GM21381 (cell line): Measurements from ENCODE around the gene MAP2K6.

Source experiments
- ATAC-seq: cut with Tn5 transposase; IDR thresholded peaks from one replicate; pipeline ENCODE4 v1.9.1; 2021; ENCODE audit warnings: mild to moderate bottlenecking, moderate library complexity; ENCODE audit not compliant: unreplicated experiment

MAP2K6 gene

DNA sequence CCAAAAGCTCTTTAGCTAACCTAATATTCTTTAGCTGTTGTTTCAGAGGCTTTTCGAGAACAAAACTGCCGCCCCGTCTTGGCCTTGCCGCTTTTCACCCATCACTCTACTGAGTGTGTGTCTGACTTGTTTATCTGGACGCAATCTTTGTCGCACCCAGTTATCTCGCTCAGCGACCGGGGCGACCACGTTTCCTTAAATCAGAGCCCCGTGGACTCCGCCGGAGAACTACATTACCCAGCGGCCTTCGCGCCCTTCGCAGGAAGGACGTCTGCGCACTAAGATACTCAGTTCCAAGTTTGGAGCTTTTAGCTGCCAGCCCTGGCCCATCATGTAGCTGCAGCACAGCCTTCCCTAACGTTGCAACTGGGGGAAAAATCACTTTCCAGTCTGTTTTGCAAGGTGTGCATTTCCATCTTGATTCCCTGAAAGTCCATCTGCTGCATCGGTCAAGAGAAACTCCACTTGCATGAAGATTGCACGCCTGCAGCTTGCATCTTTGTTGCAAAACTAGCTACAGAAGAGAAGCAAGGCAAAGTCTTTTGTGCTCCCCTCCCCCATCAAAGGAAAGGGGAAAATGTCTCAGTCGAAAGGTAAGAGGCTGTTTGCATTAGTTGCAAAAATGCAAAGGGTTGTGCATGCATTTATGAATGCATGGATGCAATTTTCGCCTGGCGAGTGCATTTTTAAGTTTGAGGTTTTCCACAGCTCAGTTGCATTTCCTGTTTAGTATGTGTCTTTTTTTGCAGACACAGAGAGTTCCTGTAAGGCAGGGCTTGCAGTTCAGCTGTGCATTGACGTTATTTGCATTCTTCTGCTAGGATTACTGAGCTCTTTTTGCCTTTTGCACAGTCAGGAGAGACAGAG, at the start of gene MAP2K6:
TSS of gene MAP2K6 (plus strand) at position 290 of the 867 bp plus-strand sequence. CDS start at position 578, 288 bp downstream.
- ATAC-seq = peak; percentile 98

DNA sequence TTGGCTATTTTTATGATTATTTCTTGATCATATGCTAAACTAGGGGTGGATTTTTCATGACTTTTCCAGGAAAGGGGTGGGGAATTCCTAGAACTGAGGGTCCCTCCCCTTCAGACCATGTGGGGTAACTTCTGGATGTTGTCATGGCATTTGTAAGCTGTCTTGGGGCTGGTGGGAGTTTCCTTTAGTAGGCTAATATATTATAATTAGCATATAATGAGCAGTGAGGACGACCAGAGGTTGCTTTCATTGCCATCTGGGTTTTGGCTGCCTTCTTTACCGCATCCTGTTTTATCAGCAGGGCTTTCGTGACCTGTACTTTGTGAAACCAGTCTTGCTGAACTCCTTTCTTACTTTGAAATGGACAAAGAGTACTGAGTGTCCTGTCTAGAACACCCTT, 47.2 kb upstream of the MAP2K6 start:
- peak; percentile 87 for ATAC-seq

DNA sequence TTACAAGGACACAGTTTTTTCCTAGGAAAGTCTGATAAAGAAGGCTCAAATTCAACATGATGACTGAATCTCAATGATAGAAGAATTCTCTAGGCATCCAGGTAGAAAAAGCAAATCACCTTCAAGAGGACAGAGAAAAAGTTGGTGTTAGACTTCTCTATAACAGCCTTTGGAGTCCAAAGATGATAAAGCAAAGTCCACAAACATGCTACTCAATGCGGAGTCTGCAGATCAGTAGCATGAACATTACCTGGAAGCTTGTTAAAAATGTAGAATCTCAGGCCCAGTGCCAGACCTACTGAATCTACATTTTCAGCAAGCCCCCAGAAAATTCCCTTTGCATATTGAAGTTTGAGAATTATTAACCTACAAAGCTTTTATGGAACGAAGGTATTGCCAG, 41.4 kb upstream of the MAP2K6 start:
- ATAC-seq = no peak

DNA sequence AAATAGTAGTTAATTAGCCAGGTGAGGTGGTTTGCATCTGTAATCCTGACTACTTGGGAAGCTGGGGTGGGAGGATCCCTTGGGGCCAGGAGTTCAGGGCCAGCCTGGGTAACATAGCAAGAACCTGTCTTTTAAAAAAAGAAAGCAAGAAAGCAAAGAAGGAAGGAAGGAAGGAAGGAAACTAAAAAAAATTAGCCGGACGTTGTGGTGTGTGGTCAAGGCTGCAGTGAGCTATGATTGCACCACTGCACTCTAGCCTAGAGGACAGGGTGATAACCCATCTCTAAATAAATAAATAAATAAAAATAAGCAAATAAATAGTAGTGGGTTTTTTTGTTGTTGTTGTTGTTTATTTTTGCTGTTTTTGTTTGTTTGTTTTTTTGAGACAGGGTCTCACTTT, 39.3 kb upstream of the MAP2K6 start:
- ATAC-seq = no peak

DNA sequence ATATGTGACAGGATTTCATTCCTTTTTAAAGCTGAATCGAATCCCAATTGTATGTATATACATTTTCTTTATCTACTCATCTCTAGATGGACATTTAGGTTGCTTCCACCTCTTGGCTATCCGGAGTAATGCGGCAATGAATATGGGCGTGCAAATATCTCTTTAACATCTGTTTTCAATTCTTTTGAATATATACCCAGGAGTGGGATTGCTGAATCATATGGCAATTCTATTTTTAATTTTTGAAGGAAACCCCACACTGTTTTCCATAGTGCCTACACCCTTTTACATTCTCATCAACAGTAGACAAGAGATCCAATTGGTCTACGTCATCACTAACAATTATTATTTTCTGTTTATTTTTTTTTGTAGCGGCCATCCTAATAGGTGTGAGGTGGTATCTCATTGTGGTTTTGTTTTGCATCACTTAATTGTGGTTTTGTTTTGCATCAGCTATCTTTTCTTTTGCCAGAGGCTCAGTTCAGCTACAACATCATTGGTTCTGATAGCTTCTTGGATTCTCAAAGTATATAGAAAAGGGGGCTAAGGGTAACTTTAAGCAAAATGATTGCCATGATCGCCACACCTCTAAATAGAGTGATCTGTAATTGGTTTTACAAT, 25.6 kb upstream of the MAP2K6 start:
- ATAC-seq = no peak

DNA sequence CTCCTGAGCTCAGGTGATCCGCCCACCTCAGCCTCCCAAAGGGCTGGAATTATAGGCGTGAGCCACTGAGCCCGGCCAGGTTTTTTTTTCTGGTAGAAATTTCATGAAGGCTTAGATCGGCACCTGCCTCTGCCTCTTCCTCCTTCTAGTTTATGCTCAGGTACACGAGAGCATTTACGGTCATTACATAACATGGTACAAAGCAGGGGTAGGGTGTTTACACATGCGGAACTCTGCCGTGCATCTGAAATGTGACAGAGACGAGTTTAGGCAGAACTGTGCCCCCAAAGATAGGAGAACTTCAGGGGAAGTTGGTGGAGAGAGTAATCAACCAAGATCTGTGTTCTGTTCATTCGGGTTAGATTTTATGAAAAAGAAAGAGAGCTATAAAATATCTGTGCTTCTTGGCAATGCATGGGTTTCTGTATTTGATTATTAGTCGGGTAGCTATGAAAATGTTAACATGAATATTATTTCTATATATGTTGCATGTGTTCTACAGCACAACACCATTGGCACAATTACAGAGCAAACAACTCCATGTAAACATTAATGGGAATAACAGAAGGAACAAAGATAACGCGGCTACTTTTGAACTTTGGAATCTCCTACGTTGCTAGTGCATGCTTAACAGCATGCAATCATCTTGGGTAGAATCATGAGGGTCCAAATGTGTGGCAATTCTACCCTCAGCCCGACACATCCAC, 23.5 kb upstream of the MAP2K6 start:
- ATAC-seq = no peak

DNA sequence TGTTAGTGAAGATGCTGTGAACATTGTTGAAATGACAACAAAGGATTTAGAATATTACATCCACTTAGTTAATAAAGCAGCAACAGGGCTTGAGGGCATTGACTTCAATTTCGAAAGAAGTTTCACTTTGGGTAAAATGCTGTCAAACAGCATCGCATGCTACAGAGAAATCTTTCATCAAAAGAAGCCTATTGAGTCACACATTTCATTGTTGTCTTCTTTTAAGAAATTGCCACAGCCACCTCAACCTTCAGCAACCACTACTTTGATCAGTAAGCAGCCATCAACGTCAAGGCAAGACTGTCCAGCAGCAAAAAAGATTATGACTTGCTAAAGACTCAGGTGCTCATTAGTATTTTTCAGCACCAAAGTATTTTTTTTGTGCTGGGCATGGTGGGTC, 13.2 kb upstream of the MAP2K6 start:
- no peak for ATAC-seq

DNA sequence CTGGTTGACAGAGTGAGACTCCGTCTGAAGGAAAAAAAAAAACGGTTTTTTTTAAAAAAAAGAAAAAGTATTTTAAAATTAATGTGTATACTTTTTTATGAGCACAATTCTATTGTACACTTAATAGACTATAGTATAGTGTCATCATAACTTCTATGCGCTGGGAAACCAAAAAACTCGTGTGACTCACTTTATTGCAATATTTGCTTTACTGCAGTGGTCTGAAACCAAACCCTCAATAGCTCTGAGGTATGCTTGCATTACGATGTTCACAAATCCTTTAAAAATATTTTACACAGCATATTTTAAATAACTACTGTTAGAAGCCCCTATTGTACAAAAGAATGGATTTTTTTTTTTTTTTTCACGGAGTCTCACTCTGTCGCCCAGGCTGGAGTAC, 12.4 kb upstream of the MAP2K6 start:
- no peak for ATAC-seq

DNA sequence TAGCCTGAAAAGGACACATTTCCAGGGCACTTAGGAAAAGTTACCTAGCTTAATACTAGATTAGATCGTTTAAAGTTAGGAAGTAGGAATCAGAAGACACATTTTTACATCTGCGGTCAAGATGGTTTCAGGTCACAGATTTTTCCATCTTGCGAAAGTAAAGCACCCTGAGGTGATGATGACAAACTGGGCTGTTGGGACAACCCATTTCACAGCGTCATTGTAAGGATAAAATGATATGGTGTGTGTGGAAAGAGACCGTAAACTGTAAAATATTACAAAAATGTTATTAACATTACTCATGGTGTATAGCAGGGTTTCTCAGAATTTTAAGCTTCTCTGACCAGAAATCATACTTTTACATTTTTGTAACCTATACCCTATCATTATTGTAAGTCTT, 10.1 kb upstream of the MAP2K6 start:
- ATAC-seq = no peak

DNA sequence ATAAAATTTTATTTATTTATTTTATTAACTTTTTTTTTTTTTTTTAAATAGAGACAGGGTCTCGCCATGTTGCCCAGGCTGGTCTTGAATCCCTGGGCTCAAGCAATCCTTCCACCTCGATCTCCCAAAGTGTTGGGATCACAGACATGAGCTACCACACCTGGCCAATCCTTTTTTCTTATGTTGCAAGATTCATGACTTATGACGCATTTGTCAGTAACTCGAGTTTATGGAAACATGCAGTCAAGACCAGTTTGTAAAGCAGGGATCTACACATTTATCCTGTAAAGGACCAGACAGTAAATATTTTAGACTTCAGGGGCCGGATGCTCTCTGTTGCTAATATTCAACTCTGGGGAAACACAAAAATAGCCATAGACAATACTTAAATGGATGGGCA, 9.4 kb upstream of the MAP2K6 start:
- ATAC-seq = no peak

DNA sequence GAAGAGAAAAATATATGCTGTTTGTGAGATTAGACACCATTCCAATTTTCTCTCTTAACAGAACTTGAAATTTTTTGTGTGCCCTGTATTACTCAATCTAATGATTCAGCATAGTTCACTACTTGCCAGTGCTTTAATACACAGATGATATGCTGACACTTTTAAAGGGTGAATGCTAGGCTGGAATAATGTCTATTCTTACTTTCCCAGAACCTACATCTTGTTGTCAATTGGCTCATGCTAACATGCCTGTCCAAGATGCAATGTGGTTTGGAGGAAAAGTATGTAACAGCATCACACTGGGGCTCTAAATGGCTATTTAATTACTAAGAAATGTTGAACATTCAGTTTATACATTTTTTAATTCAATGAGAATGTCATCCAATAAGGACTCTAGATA, 7.6 kb upstream of the MAP2K6 start:
- no peak for ATAC-seq

DNA sequence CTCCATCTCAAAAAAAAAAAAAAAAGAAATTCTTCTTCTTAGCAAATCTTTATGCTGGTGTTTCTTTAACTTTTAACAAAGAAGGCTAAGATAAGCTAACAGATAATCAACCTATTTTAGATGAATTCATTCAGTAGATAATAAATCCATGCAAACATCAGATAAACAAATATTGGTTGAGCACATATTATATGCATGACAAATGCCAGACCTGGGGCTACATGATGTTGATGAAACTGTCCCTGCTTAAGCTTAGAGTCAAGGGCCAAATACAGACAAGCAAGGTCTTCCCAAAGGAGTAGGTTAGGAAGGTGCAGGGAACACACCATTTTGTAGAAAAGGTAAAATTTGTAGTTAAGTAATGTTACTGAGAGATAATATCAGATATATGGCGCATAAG, 6.7 kb upstream of the MAP2K6 start:
- ATAC-seq = no peak

DNA sequence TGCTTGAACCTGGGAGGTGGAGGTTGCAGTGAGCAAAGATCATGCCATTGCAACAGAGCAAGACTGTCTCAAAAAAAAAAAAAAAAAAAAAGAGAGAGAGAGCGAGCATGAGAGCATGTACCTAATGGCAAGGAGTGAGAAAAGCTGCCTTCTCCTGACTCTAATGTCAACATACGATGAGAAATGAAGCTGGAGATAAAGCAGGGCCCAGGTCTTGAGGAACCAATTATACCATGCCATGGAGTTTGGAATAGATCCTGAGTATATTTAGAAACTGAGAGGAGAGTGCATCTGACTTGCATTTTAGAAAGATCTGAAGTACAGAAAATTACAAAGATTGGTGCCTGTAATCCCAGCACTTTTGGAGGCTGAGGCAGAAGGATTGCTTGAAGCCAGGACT, 3.8 kb upstream of the MAP2K6 start:
- no peak for ATAC-seq

DNA sequence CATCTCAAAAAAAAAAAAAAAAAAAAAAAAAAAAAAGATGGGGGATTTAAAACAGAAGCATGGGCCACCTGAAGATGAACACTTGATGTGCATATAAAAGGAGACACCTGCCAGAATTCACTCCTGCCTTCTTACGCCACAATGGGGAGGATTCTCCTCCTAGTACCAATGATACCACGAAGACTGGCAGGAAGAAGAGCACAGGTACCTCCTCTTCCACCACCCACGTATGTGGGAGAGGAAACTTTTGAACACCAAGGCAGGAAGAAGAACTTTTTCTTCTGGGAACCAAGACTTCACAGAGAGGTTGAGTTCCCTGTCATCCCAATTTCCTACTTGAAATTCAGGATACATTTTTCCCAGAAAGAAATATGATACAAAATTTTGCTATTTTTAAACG, 2.7 kb upstream of the MAP2K6 start:
- ATAC-seq = no peak

DNA sequence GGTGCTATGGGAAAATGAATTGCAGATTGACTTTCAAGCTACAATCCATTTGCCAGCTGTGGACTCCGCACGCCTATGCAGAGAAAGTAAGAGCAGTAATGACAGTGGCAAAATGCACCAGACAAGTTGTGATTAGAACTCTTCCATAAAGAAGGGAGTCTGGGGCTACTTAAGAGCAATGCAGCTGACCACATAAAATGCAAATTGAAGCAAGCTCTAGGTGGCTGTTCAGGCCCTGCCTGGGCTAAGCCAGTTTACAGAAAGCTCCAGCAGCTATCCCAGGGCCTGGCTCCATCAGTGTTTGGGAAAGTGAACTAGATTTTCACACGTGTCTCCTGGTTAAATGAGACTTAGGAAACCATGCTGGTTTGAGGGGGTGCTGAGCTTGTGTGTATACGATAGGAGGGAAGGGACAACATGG, 2.2 kb upstream of the MAP2K6 start:
- ATAC-seq = no peak

DNA sequence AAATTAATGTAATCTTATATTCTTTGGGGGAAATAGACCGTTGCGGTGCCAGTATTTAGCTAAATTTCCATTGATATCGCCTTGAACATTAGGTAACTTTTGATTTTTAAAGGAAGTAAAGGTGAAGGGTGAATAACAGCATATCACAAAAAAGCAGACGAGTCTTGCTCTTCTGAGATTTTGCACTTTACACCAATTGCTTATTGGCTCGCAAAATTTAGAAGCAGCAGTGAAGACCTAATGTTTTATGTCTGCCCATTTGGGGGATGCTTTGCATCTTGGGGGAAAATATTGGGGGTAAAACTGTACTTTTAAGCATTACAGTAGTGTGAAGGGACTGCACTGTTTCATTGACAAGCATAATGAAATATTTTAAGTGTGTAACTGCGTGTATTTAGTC, 934 bp downstream of the MAP2K6 start:
- no peak for ATAC-seq

DNA sequence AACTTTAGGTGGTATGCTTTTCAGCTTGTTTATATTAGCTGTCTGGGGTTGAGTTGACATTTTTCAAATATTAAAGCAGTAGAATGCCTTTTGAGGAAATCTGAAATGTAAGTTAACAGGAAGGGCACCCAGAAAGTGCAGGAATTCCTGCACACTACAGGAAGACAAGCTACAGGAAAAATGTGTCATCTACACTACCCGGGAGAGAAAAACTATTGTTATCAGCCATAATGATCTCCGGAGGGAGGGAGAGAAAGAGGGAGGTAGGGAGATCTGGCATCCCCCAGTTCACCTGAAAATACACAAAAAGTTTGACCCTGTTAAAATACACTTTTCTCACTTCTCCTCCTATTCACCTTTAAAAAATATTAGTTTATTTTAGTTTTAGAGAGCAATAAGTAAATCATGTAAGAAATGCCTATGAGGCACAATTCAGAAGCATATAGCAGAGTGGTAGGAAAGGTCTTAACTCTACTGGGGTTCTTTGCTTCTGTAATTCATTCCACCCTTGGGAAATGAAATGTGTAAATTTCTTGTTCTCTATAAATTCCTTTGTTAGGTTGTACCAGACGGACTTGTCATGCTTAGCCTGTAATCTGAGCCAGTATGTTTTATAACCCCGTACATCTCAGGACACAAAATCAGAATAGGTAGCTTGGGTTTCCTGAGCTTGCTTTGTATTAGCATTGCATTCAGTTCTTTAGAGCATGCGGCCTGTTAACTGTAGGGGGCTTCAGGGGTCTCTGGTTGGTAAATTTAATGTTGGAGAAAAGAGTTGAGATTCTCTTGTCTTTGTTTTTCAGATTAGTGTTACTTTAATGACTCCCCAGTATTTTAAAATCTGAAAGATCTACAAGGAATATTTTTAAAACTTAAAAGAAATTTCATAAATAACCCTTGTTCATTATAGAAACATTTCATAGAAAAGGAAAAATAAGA, 3.3 kb downstream of the MAP2K6 start:
- no peak for ATAC-seq

DNA sequence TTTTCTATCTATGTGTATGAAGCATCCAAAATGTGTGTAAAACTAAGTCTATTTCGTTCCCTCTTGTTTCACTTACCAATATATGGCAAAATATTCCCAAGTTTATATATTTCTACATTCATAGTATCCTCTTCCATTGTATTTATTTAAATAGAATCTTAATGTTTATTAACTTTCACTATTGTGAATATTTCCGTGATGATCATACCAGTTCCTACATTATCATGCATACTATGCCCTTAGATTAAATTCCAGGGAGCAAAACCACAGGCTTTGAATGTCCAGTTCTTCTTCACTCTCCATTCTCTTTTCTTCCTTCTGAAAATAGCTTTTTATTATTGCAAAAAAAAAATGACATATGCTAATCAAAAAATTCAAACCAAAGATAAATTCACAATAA, 4.0 kb downstream of the MAP2K6 start:
- no peak for ATAC-seq

DNA sequence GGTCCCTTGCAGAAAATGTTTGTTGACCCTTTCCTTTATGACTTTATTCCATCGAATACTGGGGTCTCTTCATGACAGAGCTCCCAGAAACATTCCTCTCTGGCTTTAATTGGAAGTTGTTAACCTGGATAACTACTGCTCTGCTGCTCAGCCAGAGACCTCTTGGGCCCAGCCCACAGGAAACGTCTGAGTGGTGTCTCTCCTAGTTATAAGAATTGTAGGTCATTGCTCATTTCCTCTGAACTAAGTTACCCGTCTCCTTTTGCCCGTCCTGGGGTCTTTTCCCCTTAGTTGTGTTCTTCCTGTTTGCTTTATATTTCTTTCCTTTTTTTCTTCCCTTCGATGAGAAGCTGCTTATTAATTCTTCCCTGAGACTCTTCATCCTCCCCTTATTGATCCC, 9.0 kb downstream of the MAP2K6 start:
- ATAC-seq = no peak

DNA sequence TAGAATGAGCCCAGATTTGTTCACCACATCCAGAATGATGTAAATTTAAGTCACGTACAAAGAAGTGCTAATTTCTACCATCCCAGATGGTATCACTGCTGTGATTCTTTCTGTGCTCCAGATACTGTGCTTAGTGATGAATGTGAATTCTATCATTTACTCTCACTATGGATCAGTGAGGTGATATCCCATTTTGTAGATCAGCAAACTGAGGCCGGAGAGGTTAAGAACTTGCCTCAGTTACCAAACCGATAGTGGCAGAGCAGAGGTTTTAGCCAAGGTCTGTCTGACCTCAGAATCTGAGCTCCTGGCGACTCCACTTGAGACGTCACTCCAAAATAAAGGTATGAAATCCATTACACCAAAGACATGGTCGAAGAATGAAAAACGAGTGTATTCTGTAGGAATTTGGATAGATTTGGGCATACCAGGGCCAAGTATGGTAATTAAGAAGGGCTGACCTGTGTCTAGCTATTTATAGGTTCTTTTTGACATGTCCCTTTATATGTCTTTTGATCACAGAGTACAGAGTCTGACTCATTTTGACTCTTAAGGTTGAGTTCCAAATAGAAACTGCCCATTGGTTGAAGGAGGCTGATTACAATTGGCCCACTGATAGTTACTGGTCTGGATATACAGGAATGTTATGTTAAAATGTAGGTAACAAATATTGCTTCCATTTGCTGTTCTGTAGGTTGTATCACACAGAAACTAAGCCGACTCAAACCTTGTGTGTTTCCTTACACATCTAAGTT, 10.0 kb downstream of the MAP2K6 start:
- no peak for ATAC-seq
